ENCODE results near the gene GALNTL6.

Gene GALNTL6

DNA sequence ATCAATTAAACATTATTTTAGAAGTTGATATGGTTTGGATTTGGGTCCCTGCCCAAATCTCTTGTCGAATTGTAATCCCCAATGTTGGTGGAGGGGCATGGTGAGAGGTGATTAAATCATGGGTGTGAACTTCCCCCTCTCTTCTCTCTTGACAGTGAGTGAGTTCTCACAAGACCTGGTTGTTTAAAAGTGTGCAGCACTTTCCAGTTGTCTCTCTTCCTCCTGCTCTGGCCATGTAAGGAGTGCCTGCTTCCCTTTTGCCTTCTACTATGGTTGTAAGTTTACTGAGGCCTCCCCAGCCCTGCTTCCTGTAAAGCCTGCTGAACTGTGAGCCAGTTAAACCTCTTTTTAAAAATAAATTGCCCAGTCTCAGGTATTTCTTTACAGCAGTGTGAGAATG lies 141.4 kb downstream of the GALNTL6 start:
- no peaks in the 10 kb centered on the region for H3K36me3 ChIP-seq
- H3K27me3 ChIP-seq = no peaks in the 10 kb centered on the region
- TF ChIP-seq, protein P1, sequence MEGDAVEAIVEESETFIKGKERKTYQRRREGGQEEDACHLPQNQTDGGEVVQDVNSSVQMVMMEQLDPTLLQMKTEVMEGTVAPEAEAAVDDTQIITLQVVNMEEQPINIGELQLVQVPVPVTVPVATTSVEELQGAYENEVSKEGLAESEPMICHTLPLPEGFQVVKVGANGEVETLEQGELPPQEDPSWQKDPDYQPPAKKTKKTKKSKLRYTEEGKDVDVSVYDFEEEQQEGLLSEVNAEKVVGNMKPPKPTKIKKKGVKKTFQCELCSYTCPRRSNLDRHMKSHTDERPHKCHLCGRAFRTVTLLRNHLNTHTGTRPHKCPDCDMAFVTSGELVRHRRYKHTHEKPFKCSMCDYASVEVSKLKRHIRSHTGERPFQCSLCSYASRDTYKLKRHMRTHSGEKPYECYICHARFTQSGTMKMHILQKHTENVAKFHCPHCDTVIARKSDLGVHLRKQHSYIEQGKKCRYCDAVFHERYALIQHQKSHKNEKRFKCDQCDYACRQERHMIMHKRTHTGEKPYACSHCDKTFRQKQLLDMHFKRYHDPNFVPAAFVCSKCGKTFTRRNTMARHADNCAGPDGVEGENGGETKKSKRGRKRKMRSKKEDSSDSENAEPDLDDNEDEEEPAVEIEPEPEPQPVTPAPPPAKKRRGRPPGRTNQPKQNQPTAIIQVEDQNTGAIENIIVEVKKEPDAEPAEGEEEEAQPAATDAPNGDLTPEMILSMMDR (IDR thresholded peaks at IDR 0.05; ENCODE audit: low read depth, low read length) = no peak
- H3K9me3 ChIP-seq = no peaks in the 10 kb centered on the region
- no peak for DNase-seq
- H3K4me1 ChIP-seq = no peaks in the 10 kb centered on the region
- no peak overlapping the region for H3K4me3 ChIP-seq (ENCODE audit: low read depth, low read length)

DNA sequence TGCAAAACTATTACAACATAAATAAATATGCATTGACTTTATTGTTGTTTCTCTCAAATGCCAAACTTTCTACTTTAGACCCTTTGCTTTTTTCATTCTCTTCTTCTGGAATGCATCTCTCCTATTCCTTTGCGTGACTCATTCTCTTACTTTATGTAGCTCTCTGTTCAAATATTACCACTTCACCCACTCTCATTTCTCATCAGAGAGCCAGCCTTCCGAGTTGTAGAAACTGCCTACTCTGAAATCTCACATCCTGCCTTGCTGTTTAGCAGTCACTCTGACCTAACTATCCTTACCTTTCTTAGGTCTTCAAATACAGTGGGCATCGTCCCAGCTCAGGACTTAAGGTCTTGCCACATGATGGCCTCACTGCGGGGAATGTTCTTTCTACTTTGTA lies 143.5 kb downstream of the GALNTL6 start:
- DNase-seq = no peak
- H3K4me1 ChIP-seq = no peaks in the 10 kb centered on the region
- H3K27me3 ChIP-seq = no peaks in the 10 kb centered on the region
- H3K9me3 ChIP-seq = no peaks in the 10 kb centered on the region
- no peaks in the 10 kb centered on the region for H3K36me3 ChIP-seq
- no peak overlapping the region for H3K4me3 ChIP-seq (ENCODE audit: low read depth, low read length)
- TF ChIP-seq, protein P1 (IDR thresholded peaks at IDR 0.05; ENCODE audit: low read depth, low read length) = no peak

DNA sequence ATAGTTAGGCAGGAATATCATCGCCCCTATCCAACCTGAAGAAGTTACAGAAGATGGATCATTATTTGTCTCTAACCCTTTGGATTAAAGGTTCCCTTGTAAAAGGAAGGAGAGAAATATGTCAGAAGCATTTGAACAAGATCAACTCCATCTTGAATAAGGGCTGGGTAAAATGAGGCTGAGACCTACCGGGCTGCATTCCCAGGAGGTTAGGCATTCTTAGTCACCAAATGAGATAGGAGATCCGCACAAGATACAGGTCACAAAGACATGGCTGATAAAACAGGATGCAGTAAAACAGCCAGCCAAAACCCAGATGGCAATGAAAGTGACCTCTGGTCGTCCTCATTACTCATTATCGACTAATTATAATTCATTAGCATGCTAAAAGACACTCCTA lies 148.9 kb downstream of the GALNTL6 start:
- Histone ChIP-seq H3K4me3 (ENCODE audit: low read depth, low read length) (no peak overlapping the region), H3K4me1 (no peaks in the 10 kb centered on the region), H3K27me3 (no peaks in the 10 kb centered on the region), H3K36me3 (no peaks in the 10 kb centered on the region), H3K9me3 (no peaks in the 10 kb centered on the region)
- TF ChIP-seq, protein P1 (IDR thresholded peaks at IDR 0.05; ENCODE audit: low read depth, low read length) = no peak
- no peak for DNase-seq

DNA sequence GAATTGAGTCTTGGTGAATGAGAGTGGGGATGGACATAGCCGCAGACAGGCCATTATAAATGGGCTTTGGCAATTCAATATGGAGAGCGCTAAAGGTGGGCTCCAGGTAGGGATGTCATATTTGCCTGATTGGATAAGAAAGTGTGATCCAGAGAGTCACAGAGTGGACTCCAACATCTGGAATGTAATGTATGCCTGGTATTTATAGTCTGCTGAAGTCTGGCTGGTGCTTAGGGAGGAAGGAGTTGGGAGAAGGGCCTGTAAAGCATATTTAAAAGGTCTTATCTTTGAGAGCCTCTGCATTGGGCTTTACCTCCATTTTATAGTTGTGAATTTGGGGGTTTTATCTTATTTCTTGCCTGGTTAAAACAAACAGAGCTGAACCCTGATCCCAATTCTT lies 153.2 kb downstream of the GALNTL6 start:
- Histone ChIP-seq H3K36me3 (no peaks in the 10 kb centered on the region), H3K9me3 (no peaks in the 10 kb centered on the region), H3K4me1 (no peaks in the 10 kb centered on the region), H3K27me3 (no peaks in the 10 kb centered on the region), H3K4me3 (ENCODE audit: low read depth, low read length) (no peak overlapping the region)
- DNase-seq = no peak
- TF ChIP-seq, protein P1 (IDR thresholded peaks at IDR 0.05; ENCODE audit: low read depth, low read length) = no peak

DNA sequence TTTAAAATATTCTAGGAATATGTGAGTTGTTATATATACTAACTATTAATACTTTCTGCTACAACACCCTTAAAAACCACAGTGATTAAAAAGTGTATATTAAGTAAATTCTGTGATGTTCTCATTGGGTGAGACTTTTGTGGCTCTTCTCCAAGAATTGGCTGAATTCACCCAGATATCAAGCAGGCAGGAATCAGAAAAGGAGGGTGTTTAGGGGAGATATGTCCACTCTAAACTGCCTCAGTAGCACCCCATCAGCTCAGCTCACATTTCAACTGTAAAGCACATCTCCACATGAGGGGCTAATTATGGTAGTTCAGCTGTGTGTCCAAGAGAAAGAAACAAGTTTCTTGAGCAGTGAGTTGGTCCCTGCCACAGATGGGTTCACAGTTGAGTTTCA lies 165.0 kb downstream of the GALNTL6 start:
- TF ChIP-seq, protein P1 (IDR thresholded peaks at IDR 0.05; ENCODE audit: low read depth, low read length) = no peak
- no peak for DNase-seq
- no peaks in the 10 kb centered on the region for H3K36me3 ChIP-seq
- no peaks in the 10 kb centered on the region for H3K9me3 ChIP-seq
- no peaks in the 10 kb centered on the region for H3K27me3 ChIP-seq
- no peak overlapping the region for H3K4me3 ChIP-seq (ENCODE audit: low read depth, low read length)
- peaks cover 4% of the 10 kb centered on the region; the same call in 1 of the 2 replicates for H3K4me1 ChIP-seq

DNA sequence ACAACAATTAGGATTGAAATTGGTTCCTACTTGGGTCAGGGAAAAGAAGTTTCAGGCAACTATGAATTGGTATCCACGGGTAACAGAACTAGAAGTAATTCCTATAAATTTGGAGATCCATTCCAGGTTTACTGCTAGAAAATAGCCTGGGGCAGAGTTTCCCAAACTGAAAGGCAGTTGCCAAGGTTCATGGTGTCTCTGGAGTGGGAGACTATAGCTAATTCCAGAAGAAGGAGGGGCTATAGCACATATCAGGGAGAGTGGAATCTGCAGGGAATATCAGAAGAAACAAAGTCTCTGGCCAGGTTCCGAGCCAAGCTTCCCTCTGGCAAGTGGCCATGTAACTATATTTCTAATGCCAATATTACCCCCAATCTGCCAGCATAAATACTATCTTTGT lies 166.3 kb downstream of the GALNTL6 start:
- DNase-seq = no peak
- TF ChIP-seq, protein P1 (IDR thresholded peaks at IDR 0.05; ENCODE audit: low read depth, low read length) = no peak
- no peaks in the 10 kb centered on the region for H3K27me3 ChIP-seq
- no peak overlapping the region for H3K4me3 ChIP-seq (ENCODE audit: low read depth, low read length)
- peaks cover 4% of the 10 kb centered on the region; the same call in 1 of the 2 replicates for H3K4me1 ChIP-seq
- H3K9me3 ChIP-seq = no peaks in the 10 kb centered on the region
- no peaks in the 10 kb centered on the region for H3K36me3 ChIP-seq

Data from BE2C (cell line).